ENCODE data around the gene KL. TPM values are rescaled to one million over a fixed set of nuclear protein-coding genes. Genes with fewer than 3 reads are reported as not detected.

The KL gene
- polyA plus RNA-seq, 1 of the 3 experiments (the other 2 are of a cell fraction), result 0.02 TPM

DNA sequence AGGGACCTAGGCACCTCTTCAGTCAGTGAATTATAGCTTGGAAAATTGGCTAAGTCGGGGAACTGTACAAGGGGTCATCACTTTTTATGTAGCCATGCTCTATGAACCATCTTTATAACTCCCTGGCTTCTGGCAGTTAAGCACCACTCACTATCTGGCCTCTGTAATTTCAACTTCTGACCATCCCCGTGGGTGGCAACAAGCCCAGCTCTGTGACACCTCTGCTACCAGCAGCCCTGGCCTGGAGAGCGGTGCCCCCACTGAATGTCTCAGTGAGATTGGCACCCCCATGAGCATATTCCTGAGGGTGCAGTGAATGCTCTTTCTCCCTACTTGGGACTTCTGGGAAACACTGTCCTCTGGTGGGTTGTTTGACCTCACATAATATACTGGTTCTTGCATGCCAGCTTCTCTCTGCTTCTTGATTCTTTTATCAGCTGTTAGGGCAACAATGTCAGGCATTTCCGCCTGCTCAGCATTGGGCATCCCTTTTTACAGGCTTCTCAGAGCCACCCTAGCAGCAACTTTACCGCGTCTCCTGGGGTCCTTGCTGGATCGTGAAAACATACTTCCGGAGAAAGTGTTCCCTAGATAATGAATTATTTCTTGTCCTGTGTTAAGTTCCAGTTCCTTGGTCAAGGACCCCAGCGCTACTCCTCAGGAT, 10.4 kb downstream of the KL start:
- WGBS (ENCODE audit: low lambda C conversion rate), result 80% methylated on average over 9 of the region's 9 CpGs
- no peak for DNase-seq
- Histone ChIP-seq H4K20me1 (ENCODE audit: insufficient read depth) (no peaks in the 10 kb centered on the region), H3F3A (replicated peaks; ENCODE audit: insufficient read depth) (no peaks in the 10 kb centered on the region), H3K4me3 (ENCODE audit: low read depth in 2 of 2, low read length in 1 of 2) (no peak overlapping the region), H3K36me3 (replicated peaks in 1 of 2; ENCODE audit: control insufficient read depth in 1 of 2, insufficient read depth in 2 of 2, low read length in 1 of 2) (no peaks in the 10 kb centered on the region), H3K4me1 (ENCODE audit: control insufficient read depth in 1 of 2, insufficient read depth in 2 of 2, low read depth in 1 of 2, low read length in 1 of 2) (peaks cover 0 to 7% of the 10 kb centered on the region in 2 experiments; a peak in 2 of 4 replicates), H3K27ac (ENCODE audit: low read depth in 2 of 2, low read length in 1 of 2) (no peak overlapping the region), H3K79me2 (ENCODE audit: insufficient read depth) (no peaks in the 10 kb centered on the region), H3K4me2 (no peak overlapping the region), H3K27me3 (ENCODE audit: insufficient read depth) (peaks cover 21% of the 10 kb centered on the region; the same call in 1 of the 2 replicates), H3K9ac (no peak overlapping the region), H3K9me3 (no peaks in the 10 kb centered on the region), H3K9me2 (no peaks in the 10 kb centered on the region), H2AFZ (ENCODE audit: low read depth) (no peak overlapping the region)
- TF ChIP-seq, protein P1, sequence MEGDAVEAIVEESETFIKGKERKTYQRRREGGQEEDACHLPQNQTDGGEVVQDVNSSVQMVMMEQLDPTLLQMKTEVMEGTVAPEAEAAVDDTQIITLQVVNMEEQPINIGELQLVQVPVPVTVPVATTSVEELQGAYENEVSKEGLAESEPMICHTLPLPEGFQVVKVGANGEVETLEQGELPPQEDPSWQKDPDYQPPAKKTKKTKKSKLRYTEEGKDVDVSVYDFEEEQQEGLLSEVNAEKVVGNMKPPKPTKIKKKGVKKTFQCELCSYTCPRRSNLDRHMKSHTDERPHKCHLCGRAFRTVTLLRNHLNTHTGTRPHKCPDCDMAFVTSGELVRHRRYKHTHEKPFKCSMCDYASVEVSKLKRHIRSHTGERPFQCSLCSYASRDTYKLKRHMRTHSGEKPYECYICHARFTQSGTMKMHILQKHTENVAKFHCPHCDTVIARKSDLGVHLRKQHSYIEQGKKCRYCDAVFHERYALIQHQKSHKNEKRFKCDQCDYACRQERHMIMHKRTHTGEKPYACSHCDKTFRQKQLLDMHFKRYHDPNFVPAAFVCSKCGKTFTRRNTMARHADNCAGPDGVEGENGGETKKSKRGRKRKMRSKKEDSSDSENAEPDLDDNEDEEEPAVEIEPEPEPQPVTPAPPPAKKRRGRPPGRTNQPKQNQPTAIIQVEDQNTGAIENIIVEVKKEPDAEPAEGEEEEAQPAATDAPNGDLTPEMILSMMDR (IDR thresholded peaks at IDR 0.05), result no peak
- TF ChIP-seq SMC3 (IDR thresholded peaks at IDR 0.05; ENCODE audit: low read depth, low read length) (no peak), EZH2phosphoT487 (IDR thresholded peaks at IDR 0.05; ENCODE audit: borderline replicate concordance, low read depth) (no peak)
- TF ChIP-seq, protein P2, sequence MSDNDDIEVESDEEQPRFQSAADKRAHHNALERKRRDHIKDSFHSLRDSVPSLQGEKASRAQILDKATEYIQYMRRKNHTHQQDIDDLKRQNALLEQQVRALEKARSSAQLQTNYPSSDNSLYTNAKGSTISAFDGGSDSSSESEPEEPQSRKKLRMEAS (IDR thresholded peaks at IDR 0.05; ENCODE audit: low read depth), result no peak
- ChIA-PET CTCF (interaction anchor here (1.4 kb wide), 1 partner anchor 22 kb away, joined by 3 read pairs; no protein-coding TSS in a partner anchor), POLR2A (interaction anchor here (0.6 kb wide), 1 partner anchor 49 kb away, joined by 5 read pairs; no protein-coding TSS in a partner anchor)

DNA sequence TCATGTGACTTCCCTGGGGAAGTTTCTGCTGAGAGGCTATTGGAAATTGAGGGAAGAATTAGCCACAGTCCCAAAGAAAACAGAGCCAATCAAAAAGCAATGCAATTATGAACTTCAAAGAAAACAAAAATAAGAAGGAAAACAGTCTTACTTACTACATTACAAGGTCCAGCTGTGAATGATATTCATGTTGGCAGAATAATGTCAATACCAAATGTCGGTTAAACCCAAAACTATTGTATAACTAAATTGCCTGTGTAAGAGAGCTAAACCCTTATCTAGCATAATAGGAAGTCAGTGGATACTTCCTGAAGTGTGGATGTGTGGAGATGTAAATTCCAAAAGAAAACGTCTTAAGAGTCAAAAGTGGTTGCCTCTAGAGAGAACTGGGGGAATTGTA, 12.4 kb downstream of the KL start:
- H3K9me2 ChIP-seq, result no peaks in the 10 kb centered on the region
- no peak overlapping the region for H3K4me2 ChIP-seq
- no peaks in the 10 kb centered on the region for H3K36me3 ChIP-seq (replicated peaks in 1 of 2; ENCODE audit: control insufficient read depth in 1 of 2, insufficient read depth in 2 of 2, low read length in 1 of 2)
- H3K9ac ChIP-seq, result no peak overlapping the region
- no peaks in the 10 kb centered on the region for H3K79me2 ChIP-seq (ENCODE audit: insufficient read depth)
- ChIA-PET CTCF (no interaction called here), POLR2A (no interaction called here)
- no peaks in the 10 kb centered on the region for H3F3A ChIP-seq (replicated peaks; ENCODE audit: insufficient read depth)
- H3K27me3 ChIP-seq (ENCODE audit: insufficient read depth), result peaks cover 13% of the 10 kb centered on the region; the same call in 1 of the 2 replicates
- no peaks in the 10 kb centered on the region for H4K20me1 ChIP-seq (ENCODE audit: insufficient read depth)
- no peak for DNase-seq
- H2AFZ ChIP-seq (ENCODE audit: low read depth), result no peak overlapping the region
- H3K9me3 ChIP-seq, result no peaks in the 10 kb centered on the region
- H3K4me1 ChIP-seq (ENCODE audit: control insufficient read depth in 1 of 2, insufficient read depth in 2 of 2, low read depth in 1 of 2, low read length in 1 of 2), result peaks cover 0 to 2% of the 10 kb centered on the region in 2 experiments; a peak in 1 of 4 replicates
- WGBS (ENCODE audit: low lambda C conversion rate), result 64% methylated on average over 2 of the region's 2 CpGs
- no peak overlapping the region for H3K4me3 ChIP-seq (ENCODE audit: low read depth in 2 of 2, low read length in 1 of 2)
- no peak overlapping the region for H3K27ac ChIP-seq (ENCODE audit: low read depth in 2 of 2, low read length in 1 of 2)
- no peak for TF ChIP-seq RAD21 (IDR thresholded peaks at IDR 0.05; ENCODE audit: low read length)
- TF ChIP-seq, protein P3, sequence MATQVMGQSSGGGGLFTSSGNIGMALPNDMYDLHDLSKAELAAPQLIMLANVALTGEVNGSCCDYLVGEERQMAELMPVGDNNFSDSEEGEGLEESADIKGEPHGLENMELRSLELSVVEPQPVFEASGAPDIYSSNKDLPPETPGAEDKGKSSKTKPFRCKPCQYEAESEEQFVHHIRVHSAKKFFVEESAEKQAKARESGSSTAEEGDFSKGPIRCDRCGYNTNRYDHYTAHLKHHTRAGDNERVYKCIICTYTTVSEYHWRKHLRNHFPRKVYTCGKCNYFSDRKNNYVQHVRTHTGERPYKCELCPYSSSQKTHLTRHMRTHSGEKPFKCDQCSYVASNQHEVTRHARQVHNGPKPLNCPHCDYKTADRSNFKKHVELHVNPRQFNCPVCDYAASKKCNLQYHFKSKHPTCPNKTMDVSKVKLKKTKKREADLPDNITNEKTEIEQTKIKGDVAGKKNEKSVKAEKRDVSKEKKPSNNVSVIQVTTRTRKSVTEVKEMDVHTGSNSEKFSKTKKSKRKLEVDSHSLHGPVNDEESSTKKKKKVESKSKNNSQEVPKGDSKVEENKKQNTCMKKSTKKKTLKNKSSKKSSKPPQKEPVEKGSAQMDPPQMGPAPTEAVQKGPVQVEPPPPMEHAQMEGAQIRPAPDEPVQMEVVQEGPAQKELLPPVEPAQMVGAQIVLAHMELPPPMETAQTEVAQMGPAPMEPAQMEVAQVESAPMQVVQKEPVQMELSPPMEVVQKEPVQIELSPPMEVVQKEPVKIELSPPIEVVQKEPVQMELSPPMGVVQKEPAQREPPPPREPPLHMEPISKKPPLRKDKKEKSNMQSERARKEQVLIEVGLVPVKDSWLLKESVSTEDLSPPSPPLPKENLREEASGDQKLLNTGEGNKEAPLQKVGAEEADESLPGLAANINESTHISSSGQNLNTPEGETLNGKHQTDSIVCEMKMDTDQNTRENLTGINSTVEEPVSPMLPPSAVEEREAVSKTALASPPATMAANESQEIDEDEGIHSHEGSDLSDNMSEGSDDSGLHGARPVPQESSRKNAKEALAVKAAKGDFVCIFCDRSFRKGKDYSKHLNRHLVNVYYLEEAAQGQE (IDR thresholded peaks at IDR 0.05; ENCODE audit: low read depth, low read length), result no peak
- TF ChIP-seq NFIC (IDR thresholded peaks at IDR 0.05; ENCODE audit: borderline replicate concordance), result no peak
- TF ChIP-seq, protein P4, sequence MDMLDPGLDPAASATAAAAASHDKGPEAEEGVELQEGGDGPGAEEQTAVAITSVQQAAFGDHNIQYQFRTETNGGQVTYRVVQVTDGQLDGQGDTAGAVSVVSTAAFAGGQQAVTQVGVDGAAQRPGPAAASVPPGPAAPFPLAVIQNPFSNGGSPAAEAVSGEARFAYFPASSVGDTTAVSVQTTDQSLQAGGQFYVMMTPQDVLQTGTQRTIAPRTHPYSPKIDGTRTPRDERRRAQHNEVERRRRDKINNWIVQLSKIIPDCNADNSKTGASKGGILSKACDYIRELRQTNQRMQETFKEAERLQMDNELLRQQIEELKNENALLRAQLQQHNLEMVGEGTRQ (IDR thresholded peaks at IDR 0.05; ENCODE audit: borderline replicate concordance, low read depth, low read length), result no peak
- TF ChIP-seq EP300 (IDR thresholded peaks at IDR 0.05; ENCODE audit: borderline replicate concordance in 1 of 2, low read depth in 1 of 2, low read length in 1 of 2), result no peak
- TF ChIP-seq MXI1 (IDR thresholded peaks at IDR 0.05; ENCODE audit: low read depth, low read length), result no peak
- TF ChIP-seq RCOR1 (IDR thresholded peaks at IDR 0.05; ENCODE audit: low read length), result no peak
- TF ChIP-seq, protein P5, sequence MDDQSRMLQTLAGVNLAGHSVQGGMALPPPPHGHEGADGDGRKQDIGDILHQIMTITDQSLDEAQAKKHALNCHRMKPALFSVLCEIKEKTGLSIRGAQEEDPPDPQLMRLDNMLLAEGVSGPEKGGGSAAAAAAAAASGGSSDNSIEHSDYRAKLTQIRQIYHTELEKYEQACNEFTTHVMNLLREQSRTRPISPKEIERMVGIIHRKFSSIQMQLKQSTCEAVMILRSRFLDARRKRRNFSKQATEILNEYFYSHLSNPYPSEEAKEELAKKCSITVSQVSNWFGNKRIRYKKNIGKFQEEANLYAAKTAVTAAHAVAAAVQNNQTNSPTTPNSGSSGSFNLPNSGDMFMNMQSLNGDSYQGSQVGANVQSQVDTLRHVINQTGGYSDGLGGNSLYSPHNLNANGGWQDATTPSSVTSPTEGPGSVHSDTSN (IDR thresholded peaks at IDR 0.05), result no peak
- TF ChIP-seq JUND (IDR thresholded peaks at IDR 0.05), result no peak
- no peak for TF ChIP-seq CHD2 (IDR thresholded peaks at IDR 0.05; ENCODE audit: low read length, partially characterized antibody)
- TF ChIP-seq TAF1 (IDR thresholded peaks at IDR 0.05; ENCODE audit: borderline replicate concordance, low read depth, low read length), result no peak
- no peak for TF ChIP-seq POLR2AphosphoS5 (IDR thresholded peaks at IDR 0.05; ENCODE audit: low read depth, low read length)
- no peak for TF ChIP-seq FOXM1 (IDR thresholded peaks at IDR 0.05; ENCODE audit: low read depth)
- no peak for TF ChIP-seq MEF2A (IDR thresholded peaks at IDR 0.05; ENCODE audit: borderline replicate concordance, low read depth)
- TF ChIP-seq SMC3 (IDR thresholded peaks at IDR 0.05; ENCODE audit: low read depth, low read length), result no peak
- TF ChIP-seq GABPA (IDR thresholded peaks at IDR 0.05; ENCODE audit: low read depth), result no peak
- TF ChIP-seq YY1 (IDR thresholded peaks at IDR 0.05; ENCODE audit: low read depth), result no peak

Data from SK-N-SH (cell line).